GM04503 (cell line): ENCODE results near the gene ELOB.

Experiments used
- DNase-seq: peaks from one replicate; pipeline ENCODE4 v3.0.0-alpha.2; 2012; ENCODE audit warnings: low read depth

Gene ELOB

DNA sequence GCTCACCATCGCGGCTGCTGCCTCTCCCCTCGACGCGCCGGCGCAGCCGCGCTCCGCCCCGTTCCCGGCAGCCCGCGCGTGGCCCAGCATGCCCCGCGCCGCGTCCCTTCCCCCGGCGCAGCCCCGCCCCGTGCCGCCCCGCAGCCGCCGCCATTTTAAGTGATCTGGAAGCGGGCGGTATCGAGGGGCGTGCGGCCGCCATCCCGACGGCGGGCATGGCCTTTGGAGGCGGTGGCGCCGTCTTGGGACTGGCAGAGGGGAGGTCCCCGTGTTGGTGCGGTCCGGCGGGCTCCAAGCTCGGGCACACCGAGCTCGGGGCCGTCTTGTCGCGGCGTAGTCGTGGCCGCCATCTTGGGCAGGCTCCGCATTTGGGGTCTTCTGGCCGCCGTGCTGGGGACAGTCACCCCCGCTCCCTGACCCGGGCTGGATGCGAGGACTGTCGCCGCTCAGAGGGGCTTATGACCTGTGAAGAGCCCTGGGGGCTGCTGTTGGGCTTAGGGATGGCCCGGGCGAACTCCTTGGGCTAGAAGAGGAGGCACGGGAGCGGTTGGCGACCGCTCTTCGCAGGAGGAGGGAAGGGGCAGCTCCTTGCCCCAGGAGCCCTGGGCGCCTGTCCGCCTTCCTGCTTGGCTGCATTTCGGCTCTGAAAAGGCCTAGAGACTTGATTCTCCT lies at the start of gene ELOB:
ELOB (minus strand) TSS at position 50 of the 672 bp plus-strand sequence; CDS start at position 9, 41 bp downstream.
- peak; percentile 30 for DNase-seq

DNA sequence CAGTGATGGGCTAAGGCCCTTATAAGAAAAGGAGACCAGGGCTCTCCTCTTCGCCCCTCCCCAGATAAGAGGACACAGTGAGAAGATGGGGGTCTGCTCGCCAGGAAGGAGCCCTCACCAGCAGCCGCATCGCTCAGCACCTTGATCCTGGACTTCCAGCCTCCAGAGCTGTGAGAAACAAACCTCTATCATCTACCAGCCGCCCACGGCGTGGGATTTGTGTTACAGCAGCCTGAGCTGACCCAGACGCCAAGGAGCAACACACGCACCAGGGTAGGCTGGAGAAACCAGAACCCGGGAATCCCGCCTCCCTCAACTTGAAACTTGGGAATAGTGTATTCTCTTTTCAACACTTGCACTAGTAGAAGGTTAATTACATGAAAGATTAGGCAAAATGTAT lies 48.8 kb upstream of the ELOB start:
- no peak for DNase-seq

DNA sequence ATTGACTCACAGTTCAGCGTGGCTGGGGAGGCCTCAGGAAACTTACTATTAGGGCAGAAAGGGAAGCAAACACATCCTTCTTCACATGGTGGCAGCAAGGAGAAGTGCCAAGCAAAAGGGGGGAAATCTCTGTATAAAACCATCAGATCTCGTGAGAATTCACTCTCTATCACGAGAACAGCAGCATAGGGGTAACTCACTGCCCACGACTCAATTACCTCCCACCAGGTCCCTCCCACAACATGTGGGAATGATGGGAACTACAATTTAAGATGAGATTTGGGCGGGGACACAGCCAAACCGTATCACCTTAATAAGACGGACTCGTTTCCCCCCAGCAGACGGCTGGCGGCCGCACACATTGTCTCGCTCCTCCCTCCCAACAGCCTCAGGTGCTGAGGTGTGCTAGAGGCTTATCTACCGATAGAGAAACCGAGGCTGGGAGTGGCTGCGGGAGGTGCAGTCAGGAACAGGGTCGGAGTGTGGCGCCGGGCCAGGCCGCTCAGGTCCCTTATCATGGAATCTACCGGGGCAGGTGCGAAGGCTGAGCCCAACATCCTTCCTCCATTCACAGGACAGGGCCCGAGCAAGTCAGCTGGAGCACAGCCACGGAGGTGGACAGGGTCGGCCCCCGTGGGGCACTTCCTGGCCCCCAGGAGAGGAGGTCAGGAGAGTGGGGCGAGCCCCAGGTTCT lies 48.1 kb upstream of the ELOB start:
- no peak for DNase-seq

DNA sequence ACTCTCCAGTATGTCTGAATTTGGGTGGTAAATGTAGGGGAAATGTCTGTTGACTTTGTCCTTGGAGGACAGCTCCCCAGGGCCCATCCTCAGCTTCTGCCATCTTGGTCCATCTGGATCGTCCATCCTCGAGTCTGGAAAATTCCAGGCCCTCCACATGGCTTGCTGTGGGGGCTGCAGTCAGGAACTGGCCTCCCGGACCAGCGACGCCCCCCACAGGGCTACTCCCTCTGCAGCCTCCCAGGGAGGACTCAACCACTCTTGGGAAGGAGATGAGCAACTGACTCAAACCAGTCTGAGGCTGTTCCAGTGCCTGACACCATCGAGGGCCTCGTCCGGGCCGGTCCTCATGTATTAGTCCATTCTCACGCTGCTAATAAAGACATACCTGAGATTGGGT lies 47.5 kb upstream of the ELOB start:
- DNase-seq = no peak

DNA sequence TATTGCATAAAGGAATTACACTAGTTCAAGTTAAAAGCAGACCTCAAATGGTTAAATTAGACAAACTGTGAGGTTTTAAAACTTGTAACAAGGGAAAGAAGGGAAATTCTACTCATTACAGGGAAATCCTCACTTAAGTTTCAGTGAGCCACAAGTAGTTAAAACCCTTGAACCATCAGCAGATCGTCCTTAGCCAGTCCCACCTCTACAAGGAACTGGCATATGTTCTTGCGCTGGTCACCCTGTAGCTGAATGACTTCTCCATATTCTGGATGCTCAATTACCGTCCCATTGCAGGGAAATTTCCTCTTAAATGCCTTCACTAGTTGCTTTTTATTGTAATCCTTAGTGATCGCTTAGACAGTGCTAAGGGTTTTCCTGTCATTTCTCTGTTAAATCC lies 45.4 kb upstream of the ELOB start:
- no peak for DNase-seq

DNA sequence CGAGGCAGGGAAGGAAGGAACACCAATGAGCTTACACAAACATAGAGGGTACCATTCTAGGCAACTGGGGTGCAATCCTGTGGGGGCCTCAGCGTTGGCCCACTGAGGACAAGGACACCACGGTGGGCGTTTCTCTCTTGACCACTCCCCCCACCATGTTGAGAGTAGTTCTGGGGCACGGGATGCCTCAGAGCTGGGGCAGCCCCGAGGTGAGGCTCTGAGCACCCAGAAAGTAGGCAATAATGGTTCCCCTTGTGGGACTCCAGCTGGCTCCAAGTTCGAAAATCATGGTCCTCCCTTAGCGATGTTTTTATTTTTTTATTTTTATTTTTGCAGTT lies 45.0 kb upstream of the ELOB start:
- no peak for DNase-seq

DNA sequence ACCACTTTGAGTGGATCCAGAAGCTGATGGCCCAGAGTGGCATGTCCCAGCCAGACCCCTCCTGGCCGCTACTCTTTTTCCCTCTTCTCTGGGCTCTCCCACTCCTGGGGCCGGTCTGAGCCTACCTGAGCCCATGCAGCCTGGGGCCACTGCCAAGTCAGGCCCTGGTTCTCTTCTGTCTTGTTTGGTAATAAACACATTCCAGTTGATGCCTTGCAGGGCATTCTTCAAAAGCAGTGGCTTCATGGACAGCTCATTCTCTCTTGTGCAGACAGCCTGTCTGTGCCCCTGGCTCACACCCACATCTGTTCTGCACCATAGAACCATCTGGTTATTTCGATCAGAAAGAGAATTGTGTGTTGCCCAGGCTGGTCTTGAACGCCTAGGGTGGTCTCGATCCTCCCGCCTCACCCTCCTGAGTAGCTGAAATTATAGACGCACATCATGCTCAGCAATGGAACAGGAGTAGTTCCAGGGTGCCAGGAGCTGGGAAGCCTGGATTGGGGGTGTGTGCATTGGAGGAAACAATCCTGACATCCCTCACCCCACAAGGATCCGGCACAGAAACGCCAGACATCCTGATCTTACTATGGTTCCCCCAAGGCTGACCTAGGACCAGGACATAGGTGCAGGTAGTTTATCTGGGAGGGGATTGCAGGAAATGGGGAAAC lies 44.5 kb upstream of the ELOB start:
- no peak for DNase-seq

DNA sequence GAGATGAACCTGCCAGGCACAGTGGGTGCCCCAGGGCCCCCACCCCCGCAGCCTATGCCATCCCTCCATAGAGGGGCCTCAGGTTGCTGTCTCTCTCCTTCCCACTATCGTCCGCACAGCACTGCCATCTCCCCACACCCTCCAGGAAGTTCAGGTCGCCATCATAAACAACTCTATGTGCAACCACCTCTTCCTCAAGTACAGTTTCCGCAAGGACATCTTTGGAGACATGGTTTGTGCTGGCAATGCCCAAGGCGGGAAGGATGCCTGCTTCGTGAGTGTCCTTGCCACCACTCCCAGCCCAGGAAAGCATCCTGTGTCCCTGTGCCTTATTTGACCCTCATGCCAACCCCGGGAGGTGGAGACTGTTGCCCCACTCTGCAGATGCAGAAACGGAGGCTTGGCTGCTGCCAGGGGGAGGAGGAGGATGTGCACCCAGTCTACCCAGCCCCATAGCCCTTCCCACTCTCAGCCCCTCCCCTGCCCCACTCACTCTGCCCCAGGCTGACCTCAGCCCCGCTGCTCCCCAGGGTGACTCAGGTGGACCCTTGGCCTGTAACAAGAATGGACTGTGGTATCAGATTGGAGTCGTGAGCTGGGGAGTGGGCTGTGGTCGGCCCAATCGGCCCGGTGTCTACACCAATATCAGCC lies 43.9 kb upstream of the ELOB start:
- no peak for DNase-seq

DNA sequence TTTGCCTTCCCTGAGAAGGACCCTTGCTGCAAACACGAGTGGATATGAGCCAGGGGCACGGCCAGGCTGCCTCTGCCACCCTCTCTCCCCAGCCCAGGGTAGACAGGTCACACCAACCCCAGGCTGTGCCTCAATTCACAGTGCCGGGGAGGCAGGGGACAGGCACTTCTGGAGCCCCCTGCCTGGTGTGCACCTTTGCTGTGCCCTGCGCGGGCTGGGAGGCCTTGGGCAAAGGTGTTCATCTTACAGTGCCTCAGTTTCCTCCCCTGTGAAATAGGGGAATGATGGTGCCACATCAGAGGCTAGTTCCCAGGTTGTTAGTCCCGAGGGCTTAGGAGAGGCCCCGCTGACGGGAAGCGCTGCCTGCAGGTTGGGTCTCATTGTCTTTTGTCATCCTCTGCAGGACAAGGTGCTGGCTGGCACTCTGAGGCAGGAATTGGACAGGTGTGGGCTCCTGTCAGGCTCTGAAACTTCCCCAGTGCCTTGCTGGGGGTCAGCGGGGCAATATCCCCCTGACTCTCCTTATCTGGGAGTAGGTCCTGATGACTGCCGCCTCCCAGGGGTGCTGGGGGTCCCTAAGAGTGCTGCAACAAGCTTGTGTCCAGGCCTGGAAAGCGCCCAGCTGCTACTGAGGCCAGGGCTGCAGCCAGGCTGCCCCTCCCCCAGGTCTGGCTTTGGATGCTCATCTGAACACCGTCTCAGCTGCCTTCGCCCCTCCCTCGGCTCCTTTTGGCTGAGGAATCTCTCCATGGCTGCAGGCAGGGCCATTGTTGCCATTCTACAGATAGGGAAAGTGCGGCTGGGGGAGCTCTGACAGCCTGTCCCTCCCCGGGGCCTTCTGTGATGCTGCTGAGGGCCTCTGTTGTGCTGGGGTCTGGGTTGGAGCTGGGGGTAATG lies 43.1 kb upstream of the ELOB start:
- DNase-seq = no peak

DNA sequence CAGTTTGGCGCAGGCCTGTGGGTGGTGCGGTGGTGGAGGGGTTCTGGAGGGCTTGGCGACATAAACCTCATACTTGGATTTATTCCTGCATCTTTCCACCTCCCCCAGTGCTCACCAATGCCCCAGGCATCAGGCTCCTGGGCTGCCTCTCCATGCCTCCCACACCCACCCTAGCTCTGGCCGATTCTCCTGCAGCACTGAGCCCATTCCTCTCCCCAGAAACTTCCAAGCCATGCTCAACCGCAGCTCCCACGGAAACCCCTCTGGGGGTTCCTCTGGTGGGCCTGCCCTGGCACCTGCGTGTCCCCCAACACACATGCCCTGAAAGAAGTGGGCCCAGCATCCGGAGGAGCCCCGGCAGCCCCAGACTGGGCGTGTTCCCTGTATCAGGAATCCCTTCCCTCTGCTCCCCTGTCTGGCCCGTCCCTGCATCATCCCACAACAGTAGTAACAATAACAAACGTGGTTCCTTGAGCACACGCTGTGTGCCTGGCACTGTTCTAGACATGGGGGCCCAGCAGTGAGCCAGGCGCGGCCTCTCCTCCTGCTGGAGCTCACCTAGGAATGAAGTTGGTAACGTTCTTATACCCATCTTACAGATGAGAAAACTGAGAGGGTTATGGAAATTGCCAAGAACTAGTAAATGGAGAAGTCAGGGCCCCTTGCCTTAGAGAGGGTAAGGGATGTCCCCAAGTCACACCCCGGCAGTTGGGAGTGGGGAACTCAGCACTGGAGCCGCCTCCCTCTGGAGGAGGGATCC lies 42.3 kb upstream of the ELOB start:
- no peak for DNase-seq

DNA sequence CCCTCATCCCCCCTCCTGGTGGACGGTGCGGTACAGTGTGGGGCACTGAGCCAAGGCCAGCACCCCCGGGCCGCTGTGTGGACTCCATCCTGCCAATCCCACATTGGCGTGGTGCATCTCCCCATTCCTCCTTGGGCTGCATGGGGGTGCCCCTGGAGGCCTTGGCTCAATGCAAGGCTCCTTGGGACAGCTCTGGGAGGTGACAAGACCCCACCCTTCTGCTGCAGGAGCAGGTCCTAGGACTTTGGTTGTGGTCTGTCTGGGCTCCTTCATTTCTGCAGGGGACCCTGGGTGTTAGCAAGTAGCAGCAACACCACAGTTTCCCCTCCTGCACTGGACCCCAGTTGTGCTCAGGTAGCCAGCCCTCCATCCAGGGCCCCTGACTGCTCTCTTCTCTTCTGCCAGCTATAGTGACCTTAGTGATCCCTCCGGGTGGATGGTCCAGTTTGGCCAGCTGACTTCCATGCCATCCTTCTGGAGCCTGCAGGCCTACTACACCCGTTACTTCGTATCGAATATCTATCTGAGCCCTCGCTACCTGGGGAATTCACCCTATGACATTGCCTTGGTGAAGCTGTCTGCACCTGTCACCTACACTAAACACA lies 41.3 kb upstream of the ELOB start:
- DNase-seq = no peak

DNA sequence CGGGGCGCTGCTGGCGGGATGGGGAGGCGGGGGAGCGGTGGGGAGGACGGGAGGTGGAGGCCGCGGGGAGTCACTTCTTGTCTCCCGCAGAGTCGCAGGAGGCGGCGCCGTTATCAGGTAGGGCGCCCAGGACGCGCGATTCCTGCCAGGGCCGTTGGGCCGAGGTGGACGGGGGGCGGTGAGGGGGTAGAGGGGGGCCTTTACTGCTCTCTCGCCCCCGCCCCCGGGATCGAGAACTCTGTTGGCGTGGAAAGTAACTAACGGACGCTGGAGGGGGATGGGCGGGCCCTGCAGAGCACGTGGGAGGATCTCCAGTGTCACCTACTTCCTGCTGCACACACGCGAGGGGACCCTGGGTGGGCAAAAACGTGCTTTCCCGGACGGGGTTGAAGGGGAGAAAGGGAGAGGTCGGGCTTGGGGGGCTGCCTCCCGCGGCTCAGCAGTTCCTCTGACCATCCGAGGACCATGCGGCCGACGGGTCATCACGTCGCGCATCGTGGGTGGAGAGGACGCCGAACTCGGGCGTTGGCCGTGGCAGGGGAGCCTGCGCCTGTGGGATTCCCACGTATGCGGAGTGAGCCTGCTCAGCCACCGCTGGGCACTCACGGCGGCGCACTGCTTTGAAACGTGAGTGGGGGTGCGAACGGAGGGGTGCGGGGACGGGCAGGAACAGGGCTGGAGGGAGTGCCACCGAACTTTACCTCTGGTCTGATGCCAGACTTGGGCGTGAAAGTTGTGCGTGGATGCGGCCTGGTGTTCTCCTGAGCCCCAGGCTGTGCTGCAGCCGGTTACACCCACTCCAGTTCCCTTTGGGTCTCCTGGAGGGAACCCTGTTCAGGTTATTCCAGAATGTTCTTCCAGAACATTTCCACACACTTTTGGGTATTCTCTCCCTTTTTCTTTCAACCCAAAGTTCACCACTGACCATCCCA lies 40.5 kb upstream of the ELOB start:
- DNase-seq = no peak

DNA sequence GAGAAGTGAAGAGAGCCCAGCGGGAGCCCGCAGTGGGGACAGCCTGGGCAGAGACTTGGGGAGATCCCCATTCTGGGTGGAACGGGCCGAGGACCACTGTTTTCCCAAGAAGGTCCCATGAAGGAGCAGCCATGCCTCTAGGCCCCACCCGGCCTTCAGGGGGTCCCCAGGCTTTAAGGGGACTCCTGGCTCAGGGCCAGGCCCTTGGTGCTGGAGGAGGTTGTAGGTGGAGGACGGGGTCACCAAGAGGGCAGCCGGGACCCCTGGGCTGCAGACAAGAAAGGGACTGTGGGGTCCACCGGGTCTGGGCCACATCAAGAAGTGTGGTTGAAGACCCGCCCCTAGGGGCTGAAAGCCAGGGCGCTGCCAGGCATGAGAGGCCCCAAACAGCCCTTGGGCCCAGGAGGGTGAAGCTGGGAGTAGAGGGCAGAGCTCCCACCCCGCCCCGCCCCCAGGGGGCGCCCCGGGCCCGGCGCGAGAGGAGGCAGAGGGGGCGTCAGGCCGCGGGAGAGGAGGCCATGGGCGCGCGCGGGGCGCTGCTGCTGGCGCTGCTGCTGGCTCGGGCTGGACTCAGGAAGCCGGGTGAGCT lies 39.8 kb upstream of the ELOB start, which contains the start of gene PRSS21:
PRSS21 (plus strand) TSS at position 487 of the 589 bp plus-strand sequence; CDS start at position 519, 32 bp downstream.
- DNase-seq = no peak

DNA sequence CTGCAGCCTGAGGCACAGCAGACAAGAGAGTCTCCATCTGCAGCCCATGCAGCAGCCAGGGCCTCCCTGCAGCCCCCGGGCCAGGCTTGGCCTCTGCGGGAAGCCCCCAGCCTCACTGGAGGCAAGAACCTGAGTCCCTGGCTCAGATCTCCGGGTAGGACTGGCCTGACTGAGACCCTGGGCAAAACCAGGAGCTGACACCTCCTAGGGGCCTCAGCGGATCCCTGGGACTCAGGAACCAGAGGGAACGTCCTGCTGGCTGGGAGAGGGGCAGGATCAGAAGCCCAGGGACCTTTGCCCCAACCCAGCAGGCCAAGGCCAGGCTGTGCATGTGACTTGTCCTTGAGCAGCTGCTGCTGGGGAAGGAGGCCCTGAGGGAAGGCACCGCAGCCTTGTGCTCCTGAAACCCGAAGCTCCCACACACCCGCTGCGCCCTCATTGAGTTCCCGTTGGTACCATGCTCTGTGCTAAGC lies 38.3 kb upstream of the ELOB start:
- DNase-seq = no peak

DNA sequence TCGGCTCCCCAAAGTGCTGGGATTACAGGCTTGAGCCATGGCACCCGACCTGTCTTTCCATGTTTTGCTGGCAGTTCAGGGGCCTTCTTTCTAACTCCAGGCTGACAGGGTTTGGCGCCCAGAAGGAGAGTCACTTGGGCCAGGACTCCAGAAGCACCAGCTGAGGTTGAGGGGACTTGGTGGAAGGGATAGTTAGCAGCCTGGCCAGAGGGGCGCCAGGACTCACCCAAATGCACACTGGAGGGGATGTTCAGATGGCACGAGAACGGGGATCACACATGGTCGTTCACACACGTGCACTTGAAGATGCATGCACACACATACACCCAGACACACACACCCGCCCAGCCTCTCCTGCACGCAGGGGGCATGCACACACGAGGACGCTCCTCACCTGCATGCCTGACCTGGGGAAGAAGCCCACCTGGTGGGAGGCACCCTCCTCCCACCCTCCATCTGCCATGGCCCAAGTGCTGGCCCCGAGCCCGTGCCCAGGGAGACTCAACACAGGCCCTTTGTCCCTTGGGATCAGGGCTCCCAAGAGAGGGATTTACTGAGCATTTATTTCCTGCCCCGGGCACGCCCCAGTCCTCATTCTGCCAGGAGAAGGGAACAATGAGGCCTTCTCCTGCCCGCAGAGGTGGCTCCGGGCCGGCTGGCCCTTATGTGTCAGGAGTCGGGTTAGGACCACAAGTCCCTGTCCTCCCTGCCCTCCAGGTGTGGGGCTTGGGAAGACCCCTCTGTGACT lies 37.6 kb upstream of the ELOB start:
- DNase-seq = no peak

DNA sequence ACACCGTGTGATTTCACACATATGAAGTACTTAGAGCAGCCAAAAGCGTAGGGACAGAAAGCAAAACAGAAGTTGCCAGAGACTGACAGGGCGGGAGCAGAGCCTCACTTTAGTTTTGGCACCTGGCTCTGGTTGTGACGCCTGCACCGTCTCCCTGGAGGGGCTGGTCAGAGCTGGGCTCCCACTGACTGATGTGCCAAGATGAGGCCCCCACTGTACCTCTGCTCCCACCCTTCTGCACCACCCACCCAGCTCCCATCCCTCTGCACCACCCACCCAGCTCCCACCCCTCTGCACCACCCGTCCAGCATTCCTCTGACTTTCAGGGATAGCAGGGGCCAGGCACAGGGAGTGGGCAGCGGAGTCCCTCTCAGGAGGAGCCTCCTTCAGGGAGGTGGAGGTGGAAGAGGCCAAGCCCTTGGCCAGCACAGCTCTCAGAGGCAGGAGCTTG lies 36.7 kb upstream of the ELOB start:
- DNase-seq = no peak

DNA sequence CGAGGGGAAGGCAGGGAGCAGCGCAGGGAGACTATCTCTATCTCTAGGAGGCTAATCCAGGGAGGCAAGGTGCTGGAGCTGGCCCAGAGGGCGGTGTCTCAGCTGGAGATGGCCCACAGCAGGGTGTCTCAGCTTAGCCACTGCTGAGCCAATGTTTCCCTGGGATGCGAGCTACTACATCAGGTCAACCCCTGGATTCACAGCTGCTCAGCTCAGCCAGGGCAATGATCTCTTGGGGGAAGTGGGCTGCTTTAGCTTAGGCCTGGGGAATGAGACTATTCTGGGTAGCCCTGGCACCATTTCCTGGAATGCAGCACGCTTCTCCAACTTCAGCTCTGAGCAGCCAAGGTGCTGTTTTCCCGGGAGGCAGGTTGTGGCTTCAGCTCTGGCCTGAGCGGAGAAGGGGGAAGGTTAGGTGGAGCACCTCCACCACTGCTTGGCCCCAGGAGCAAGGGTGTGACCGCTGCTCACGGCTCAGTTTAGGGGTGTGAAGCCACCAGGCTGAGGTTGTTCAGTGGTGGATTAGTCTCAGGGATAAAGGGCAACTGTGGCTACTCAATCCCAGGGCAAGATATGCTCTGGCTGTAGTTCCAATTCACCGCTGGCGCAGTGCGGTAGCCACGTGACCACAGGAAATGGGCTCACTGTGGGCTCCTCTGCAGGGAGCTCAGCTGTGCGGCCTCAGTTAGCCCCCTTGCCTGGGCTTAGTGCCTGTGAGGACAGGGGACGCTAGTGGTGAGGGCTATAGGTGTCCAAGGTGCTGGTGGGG lies 34.8 kb upstream of the ELOB start:
- DNase-seq = no peak
